GM21825 (cell line): ENCODE measurements around the gene TGFBR3.

Source experiments
- ATAC-seq: cut with Tn5 transposase; IDR thresholded peaks from one replicate; pipeline ENCODE4 v1.9.1; 2021; ENCODE audit warnings: mild to moderate bottlenecking, moderate library complexity; ENCODE audit not compliant: unreplicated experiment

Gene TGFBR3

DNA sequence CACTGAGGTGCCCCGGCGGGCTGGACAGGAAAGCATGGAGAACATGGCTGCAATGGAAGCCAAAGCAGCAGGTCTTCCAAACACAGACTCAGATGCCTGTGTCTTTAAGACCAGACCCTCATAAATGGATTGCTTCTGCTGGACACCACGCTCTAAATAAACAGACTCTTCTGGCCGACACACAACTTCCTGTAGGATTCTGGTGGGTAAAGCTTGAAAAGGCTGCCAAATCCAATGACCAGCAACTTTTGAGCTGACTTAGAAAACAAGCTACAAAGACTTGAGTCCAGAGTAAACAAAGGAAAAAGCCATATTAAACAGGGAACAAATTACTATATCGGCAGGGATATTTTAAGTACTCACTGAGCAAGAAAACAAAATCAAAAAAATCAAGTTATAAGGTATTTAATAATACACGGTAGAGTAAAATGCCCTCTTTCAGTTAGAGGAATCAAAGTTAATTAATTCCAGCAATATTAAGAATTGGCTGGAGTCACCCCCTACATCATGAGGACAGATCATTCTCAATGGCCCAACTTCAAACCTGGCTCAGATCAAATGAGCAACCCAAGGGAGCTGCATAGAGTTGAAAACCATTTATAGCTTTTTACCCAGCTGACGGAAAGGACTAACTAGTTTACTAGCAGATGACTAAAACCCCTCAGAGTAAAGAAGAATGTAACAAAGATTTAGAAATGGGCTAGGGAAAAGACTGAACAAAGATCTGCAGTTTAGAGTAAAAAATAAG lies 102.4 kb downstream of the TGFBR3 start:
- ATAC-seq, result no peak

DNA sequence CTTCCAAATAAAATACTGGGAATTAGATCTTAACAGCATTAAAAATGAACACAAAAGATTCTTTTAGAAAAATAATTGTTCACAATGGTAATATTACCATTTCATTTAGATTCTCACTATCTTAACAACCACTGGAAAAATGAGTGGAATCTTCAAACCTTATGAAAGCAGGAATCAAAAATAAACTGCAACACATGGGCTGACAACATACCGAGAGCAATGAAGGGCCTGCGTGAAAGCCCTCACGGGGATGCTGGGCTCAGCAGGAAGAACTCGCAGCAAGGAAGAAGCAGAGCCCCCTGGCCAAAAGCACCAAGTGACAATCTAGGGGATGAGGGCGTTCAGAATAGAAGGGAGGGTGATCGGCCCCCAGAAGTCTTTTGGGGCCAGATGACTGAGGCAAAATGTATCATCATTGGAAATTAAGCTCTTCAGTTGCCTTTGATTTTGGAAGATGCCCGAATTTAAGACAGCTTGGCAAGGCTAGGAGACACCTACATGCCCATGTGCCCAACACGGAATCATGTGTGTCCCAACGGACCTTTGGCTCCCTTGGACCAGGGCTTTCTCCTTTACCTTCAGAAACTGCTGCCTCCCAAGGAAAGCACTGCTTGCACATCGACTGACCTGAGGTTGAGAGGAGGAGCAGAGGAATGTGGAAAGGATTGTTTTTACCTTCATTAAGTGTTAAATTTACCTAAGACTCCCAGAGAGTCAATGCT lies 103.9 kb downstream of the TGFBR3 start:
- ATAC-seq, result no peak

DNA sequence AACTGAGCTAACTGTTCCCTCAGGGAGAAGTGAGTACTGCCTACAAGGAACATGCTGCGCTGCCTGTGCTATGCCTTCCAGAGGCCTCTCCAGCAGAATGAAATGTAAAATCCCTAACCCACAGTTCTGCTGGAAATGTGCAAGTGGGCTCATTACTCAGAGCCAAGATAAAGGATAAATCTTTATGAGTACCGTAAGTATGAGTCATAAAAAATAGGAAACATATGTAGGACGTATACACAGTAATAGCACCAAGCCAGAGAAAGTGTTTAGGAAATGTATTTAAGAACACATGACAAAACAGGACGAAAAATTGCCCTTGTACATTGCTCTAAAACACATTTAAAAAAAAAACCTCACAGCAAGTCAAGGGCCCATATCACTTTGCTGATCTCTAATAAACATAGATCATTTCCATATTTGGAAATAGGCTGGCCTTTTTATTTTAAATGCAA lies 104.6 kb downstream of the TGFBR3 start:
- no peak for ATAC-seq

DNA sequence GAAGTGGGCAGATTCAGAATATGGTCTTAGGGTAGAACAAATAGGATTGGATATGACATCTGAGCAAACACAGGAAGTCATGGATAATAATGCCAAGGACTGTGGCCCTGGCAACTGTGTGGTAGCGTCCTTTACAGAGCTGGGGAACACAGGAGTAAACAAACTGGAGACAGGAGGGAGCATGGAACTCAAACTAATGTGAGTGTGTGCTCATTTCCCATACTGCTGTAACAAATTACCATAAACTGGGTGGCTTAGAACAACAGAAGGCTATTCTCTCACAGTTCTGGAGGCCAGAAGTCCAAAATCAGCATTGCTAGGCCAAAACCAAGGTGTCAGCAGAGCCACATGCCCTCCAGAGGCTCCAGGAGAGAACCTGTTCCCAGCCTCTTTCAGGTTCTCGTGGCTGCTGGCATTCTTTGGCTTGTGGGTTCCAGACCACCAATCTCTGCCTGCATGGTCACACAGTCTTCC lies 106.4 kb downstream of the TGFBR3 start:
- no peak for ATAC-seq

DNA sequence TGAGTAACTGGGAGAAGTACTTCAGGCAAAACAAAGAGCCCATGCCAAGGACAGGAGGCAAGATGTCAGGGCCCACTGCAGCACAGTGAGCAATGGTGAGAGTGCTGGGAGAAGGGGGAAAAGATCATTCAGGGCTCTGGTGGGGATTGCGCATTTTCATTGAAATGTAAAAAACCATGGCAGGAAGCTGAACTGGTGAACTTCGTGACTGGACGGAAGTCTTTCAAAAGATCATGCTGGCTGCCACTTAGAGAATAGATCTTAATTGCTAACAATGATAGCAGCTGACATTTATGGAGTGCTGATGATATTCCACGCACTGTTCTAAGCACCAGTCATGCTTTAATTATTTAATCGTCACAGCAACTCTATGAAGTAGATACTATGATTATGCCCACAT lies 107.0 kb downstream of the TGFBR3 start:
- ATAC-seq, result no peak

DNA sequence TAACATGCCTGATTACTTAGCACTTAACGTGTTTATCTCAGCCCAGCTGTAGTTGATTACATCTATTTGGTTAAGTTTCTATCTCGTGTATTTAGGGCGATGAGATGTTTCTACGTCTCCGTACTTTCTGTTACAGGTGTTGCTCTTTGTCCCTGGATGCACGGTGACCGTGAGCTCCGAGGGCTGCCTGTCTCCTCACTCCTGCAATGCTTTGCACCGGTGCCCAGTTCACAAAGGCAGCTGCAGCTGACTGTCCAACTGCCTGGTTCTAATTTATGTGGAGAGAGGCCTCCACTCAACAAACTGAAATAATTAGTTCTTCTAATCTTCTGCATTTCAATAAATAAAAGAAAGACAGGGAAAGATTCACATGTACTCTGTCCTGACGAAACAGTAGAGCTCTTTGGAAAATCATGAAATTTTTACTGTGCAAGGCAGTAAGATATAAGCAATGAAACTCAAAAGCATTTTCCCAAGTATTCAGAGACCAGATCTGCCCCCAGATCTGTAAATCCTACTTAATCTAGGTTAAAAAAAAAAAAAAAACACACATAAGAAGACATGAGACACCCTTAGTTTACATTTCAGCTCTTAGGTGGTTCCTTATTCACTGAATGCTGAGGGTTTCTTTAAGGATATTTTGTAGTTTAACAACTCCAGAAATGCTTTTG lies 108.2 kb downstream of the TGFBR3 start:
- no peak for ATAC-seq

DNA sequence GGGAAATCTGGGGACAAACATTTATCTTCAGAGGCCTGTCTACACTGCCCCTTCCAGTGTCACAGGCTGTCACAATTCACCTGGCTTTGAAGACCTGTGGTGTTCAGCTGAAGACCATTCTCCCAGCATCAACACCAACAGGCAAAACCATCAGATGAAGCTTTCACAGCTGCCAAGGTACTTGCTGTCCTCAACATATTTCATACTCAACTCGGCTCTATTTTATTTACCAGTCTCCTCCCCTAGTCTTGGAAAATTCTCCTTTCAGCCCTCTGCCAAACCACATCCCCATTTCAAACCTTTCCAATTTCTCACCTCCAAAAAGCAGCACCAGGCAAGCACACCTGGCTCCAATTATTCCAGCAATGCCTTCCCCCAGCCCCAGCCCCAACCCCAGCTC lies 108.8 kb downstream of the TGFBR3 start:
- ATAC-seq, result no peak

DNA sequence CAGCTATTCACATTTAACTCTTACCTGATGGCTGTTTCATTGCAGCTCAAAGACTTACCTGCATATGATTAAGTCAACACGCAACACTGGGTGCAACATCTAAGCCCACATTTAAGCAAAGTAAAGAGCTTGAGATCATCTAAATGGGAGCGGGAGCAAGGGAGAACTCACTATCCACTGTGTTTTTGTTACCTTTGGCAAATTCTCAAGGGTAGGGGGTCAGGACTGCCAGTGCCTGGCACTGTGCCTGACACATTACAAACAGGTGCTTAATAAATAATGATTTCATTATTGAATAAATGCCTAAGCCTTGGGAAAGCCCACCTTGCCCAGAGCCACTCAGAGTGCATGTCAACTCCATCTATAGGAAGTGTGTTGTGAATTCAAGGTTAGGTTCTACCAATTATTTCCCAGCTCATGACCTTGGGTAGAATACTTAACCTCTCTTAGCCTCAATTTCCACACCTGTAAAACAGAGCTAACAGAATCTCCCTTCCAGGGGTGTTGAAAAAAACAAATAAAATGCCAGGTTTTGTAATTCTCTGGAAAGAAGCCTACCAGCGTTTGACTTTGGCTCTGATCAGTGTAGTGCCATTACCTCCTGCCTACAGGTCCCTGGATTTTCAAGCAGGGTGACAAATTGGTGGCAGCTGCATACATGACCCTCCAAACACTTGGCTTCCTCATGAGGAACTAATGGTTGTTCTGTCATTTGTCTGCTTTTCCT lies 109.7 kb downstream of the TGFBR3 start:
- ATAC-seq, result no peak

DNA sequence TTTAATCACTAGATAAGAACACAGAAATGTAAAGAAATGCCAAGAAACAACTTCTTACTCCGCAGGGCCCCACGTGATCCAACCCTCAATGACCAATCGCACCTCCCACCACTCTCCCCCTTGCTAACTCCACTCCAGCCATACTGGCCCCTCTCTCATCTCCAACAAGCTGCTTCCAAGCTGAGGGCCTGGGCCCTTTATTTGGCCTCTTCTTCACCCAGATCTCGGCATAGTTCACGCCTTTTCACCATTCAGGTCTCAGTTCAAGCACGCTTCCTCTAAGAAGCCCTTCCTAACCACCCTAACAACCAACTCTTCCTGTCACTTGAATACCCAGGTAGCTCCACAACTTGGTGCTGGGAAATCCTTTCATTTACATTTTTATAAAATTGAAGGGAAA lies 110.7 kb downstream of the TGFBR3 start:
- ATAC-seq, result no peak

DNA sequence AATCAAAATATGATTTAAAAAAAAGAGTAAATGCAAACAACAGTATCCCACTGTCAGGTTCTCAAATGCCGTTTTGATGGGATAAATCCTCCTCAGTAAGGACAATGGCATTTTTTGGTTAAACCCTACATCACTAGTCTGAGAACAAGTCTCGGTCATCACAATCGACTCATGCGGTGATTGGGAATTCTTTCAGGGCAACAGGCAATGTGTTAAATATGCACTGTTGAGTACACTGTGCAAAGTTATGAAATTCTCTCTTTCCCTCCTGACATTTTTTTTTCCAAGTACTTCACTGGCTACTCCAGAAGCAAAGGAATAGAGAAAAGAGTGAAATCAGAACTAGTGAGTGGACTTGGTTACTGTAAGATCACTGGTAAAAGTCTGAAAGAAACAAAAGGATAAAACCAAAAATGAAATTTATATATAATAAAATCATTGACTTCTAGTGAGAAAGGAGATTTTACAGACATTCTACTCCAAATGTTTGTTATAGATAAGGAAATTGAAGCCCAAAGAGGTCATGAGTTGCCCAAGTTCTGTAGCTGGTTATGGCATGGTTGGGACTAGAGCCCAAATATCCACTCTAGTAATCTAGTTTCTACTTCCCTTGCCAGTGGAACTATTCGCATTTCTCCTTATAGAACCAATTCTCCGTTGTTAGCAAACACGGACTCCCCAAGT lies 111.3 kb downstream of the TGFBR3 start:
- ATAC-seq, result no peak

DNA sequence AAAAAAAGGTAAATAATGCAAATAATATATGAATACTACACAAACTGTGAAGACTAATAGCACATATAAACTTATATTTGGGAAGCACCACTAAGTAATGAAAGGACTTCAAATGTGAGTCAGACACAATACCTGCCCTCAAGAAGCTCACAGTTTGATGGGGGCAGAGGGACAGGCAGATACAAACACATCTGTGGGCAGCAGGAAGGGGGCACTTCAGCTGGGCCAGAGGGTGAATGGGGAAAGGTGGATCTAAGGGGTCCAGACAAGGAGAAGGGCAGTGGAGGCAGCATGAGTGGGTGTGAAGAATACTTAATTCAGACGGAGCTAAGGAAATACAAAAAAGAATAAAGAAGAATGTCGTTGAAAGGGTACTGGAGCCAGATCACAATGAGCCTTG lies 114.2 kb downstream of the TGFBR3 start:
- ATAC-seq, result no peak

DNA sequence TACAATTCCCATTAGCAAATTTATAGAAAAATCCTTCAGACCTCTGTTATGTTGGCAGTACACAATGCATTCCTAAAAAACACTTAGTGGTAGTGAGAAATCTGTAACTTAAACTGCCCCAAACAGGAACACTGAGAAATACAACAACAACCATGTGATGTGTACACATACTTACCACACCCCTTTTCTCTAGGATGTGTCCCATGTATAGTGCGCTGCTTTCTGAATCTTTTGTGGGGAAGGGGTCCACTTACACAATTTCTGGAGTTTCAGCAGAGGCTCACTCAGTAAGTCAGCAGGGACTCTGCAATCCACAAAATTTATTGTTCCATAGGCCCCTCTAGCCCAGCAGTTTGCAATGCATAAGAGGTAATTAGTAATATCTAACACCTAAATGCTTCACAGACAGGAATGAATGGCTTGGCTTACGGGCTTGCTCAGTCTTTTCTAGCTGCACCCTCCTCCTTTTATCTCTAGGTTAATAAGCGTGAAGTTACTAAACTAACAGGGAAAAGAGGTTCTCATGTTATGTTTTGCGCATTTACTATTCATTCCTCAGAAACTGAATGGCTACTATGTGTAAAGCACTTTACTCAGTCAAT lies 115.2 kb downstream of the TGFBR3 start:
- no peak for ATAC-seq

DNA sequence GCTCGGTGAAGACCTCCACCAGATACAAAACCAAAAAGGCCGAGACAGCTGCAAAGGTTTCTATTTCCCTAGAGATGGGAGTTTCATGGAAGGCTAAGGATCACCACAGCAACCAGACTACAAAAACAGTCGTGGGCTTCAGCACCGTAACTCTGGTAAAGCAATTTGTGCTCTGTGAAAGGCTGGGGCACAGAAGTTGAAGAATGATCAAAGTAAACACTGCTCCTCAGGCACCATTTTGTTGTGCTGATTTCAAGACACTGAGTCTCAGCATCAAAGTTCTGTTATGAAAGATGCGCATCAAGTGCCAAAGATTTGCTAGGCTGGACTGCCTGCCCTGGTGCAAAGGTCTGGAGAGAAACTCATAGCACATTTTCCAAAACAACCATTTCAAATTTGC lies 116.2 kb downstream of the TGFBR3 start:
- no peak for ATAC-seq

DNA sequence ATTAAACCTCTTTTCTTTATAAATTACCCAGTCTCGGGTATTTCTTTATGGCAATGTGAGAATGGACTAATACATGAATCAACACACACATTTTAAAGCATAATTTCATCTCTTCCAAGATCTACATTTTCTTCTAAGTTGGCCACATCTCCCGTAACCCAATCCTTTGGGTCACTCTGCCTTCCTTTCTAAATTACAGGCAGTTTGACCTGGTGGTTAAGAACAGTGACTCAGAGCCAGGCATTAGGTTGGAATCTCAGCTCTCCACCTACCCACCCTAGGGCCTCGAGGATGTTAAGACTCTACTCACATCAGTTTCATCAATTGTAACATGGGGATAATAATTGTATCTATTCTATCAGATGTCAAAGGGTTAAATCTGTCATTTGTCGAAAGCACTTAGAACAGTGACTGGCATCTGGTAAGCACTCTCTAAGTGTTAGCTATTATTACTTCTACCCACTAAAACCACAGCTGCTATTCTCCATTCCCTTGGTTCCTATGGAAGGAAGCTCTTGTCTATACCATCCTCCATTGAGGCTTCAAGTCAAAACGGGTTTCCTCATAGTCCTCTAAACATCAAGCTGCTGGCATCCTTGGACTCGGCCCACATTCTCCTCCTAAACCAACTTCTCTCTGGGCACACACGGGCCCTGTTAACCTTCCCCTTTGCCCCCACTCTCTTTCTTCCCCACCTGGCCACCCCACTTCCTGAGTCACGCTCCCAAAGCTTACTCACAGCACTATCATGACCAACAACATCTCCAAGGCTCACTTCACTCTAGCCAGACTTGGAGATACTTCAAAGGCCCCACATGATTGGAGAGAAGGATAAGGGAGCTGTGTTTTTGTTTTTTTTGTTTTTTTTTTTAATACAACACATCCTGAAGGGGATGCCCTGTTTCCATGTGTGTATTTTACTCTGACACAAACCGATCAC lies 116.9 kb downstream of the TGFBR3 start:
- ATAC-seq, result no peak

DNA sequence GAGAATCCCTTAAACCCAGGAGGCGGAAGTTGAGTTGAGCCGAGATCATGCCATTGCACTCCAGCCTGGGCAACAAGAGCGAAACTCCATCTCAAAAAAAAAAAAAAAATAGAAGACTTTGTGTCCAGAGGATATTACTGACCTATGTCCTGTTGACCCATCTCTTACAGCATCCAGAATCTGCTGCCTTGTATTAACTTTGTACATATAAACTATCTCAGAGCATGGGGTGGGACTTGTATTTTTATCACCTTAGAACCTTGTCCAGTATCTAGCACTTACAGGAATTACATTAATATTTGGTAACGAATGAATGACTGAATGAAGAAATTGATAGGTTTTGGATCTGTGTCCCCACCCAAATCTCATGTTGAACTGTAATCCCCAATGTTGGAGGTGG lies 117.8 kb downstream of the TGFBR3 start:
- no peak for ATAC-seq

DNA sequence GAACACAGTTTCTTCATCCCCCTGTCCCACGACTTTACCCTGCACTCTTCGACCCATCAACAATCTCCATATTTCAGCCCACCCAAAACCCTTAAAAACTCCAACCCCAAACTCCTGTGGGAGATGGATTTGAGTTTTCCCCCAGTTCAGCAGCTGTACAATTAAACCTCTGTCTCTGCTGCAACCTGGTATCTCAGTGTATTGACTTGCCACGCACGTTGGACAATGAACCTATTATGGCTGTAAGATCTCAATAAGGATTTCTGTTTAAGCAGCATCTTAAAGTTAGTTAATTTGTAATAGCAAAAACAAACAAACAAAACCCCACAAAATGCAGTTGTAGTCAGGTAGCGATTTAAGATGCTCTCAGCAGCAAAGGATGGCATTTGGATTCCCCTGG lies 119.1 kb downstream of the TGFBR3 start:
- ATAC-seq, result no peak

DNA sequence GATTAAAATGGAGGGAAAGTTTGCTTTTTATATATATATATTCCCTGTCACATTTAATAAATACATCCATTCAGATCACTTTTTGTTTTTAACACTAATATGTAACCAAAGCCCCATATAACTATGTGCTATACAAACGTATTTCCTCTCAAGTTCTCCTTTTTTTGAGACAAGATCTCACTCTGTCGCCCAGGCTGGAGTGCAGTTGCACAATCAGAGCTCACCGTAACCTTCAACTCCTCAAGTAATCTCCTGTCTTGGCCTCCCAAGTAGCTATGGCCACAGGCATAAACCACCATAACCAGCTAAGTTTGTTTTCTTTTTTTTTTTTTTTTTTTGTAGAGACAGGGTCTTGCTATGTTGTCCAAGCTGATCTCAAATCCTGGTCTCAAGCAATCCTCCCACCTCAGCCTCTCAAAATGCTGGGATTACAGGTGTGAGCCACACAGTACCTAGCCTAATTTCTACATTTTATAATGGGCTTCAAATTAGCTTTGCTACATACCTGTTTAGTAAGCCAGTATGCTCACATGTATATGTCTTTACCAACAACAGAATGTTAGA lies 120.0 kb downstream of the TGFBR3 start:
- ATAC-seq, result no peak

DNA sequence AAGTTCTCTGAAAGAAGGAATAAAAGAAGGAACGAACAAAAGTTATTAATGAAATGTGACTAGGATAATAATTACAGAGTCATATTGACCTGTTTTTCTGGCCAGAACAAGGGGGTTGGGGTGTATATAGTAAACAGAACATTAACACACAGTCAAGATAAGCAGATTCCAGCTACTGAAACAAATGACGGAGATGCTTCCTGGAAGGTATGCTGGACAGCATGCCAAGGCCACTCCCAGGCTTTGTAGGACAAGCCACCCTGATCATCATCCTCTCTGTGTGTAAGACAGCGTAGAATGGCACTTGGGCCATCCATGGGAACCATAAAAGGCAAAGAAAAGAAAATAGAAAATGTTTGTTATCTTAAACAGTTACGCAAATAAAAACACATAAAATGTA lies 120.7 kb downstream of the TGFBR3 start:
- ATAC-seq, result no peak
